IMR-90 (cell line): ENCODE results near the gene CAMTA2. TPM values are rescaled to one million over a fixed set of nuclear protein-coding genes. Genes with fewer than 3 reads are reported as not detected.

Experiments used
- ATAC-seq: fragments of 200-7000 bp; cut with Tn5 transposase; 2 replicates; pipeline ENCODE4 v1.9.1; 2020; ENCODE audit warnings: low read depth, mild to moderate bottlenecking, moderate library complexity
- BruUV-seq: library from RNA; stranded (reverse); fragments of 400-500 nt; replicated peaks from 2 replicates; lab custom pipeline; 2021; lab: Mats Ljungman, UMichigan
- CTCF ChIA-PET: fragments of 300-600 bp; formaldehyde crosslinking; extraction: SDS; loops from one replicate; lab custom pipeline; 2021; ENCODE audit warnings: antibody characterized with exemption; lab: Yijun Ruan, JAX
- POLR2A ChIA-PET: fragments of 300-600 bp; sonication (Branson Sonifier 250); formaldehyde crosslinking; loops from one replicate; lab custom pipeline; 2022; ENCODE audit warnings: antibody characterized with exemption; ENCODE audit not compliant: unreplicated experiment; lab: Charles Lee
- DNase-seq: peaks from one replicate; pipeline ENCODE4 v3.0.0; 2013
- H2AFZ ChIP-seq: replicated peaks from 2 replicates; pipeline ENCODE3; 2013; ENCODE audit warnings: low read length, mild to moderate bottlenecking; ENCODE audit not compliant: poor library complexity
- H2AK5ac ChIP-seq: 2 replicates; pipeline ENCODE4 v1.6.1; 2013; ENCODE audit warnings: low read depth, low read length, inconsistent platforms
- H2AK9ac ChIP-seq: replicated peaks from 2 replicates; pipeline ENCODE3; 2013; ENCODE audit warnings: mild to moderate bottlenecking, low read depth, low read length, moderate library complexity; ENCODE audit not compliant: poor library complexity
- H2BK120ac ChIP-seq: 2 replicates; pipeline ENCODE4 v1.6.1; 2013; ENCODE audit warnings: low read depth, low read length, inconsistent platforms
- H2BK15ac ChIP-seq: 3 replicates; pipeline ENCODE4 v1.6.1; 2013; ENCODE audit warnings: low read depth, low read length, inconsistent platforms
- H2BK20ac ChIP-seq: 2 replicates; pipeline ENCODE4 v1.6.1; 2013; ENCODE audit warnings: low read depth, mild to moderate bottlenecking, inconsistent platforms, low read length, moderate library complexity
- H2BK5ac ChIP-seq: 2 replicates; pipeline ENCODE4 v1.6.1; 2013; ENCODE audit warnings: mild to moderate bottlenecking, low read depth, low read length, inconsistent platforms; ENCODE audit not compliant: poor library complexity, severe bottlenecking
- H3K14ac ChIP-seq: replicated peaks from 2 replicates; pipeline ENCODE4 v1.6.1; 2013; ENCODE audit warnings: low read depth, low read length, inconsistent platforms
- H3K18ac ChIP-seq: 2 replicates; pipeline ENCODE4 v1.6.1; 2013; ENCODE audit warnings: low read depth, low read length, control low read depth
- H3K23ac ChIP-seq: 2 replicates; pipeline ENCODE4 v1.6.1; 2013; ENCODE audit warnings: low read depth, low read length, inconsistent platforms
- H3K27ac ChIP-seq: 2 replicates; pipeline ENCODE4 v1.5.1; 2013; ENCODE audit warnings: mild to moderate bottlenecking, control low read depth, low read length; ENCODE audit not compliant: insufficient read depth
- H3K27me3 ChIP-seq: 2 replicates; pipeline ENCODE4 v1.6.1; 2013; ENCODE audit warnings: low read length; ENCODE audit not compliant: control insufficient read depth, insufficient read depth
- H3K36me3 ChIP-seq: 2 replicates; pipeline ENCODE4 v1.6.1; 2013; ENCODE audit warnings: low read length, mixed read lengths; ENCODE audit not compliant: control insufficient read depth, insufficient read depth
- H3K4ac ChIP-seq: 2 replicates; pipeline ENCODE4 v1.6.1; 2013; ENCODE audit warnings: low read depth, low read length, inconsistent platforms
- H3K4me1 ChIP-seq: 2 replicates; pipeline ENCODE4 v1.6.1; 2013; ENCODE audit warnings: low read length, mixed read lengths; ENCODE audit not compliant: control insufficient read depth, insufficient read depth
- H3K4me2 ChIP-seq: 2 replicates; pipeline ENCODE4 v1.6.1; 2013; ENCODE audit warnings: low read depth, mild to moderate bottlenecking, control low read depth, low read length, moderate library complexity
- H3K4me3 ChIP-seq: 2 replicates; pipeline ENCODE4 v1.5.1; 2013; ENCODE audit warnings: low read depth, mild to moderate bottlenecking, control low read depth, low read length, moderate library complexity; ENCODE audit not compliant: insufficient read depth
- H3K56ac ChIP-seq: 2 replicates; pipeline ENCODE4 v1.6.1; 2013; ENCODE audit warnings: low read length, inconsistent platforms; ENCODE audit not compliant: insufficient read depth; ENCODE audit errors: extremely low read depth
- H3K79me1 ChIP-seq, 2 experiments: 2 replicates each; pipeline ENCODE4 v1.6.1; 2013; ENCODE audit warnings: low read length in 2 of 2, inconsistent platforms in 1 of 2, low read depth in 1 of 2
- H3K9ac ChIP-seq: 2 replicates; pipeline ENCODE4 v1.6.1; 2013; ENCODE audit warnings: low read depth, low read length, control low read depth
- H3K9me1 ChIP-seq: 2 replicates; pipeline ENCODE4 v1.6.1; 2013; ENCODE audit warnings: low read length, inconsistent platforms; ENCODE audit not compliant: insufficient read depth
- H3K9me3 ChIP-seq: 2 replicates; pipeline ENCODE4 v1.6.1; 2013; ENCODE audit warnings: low read length; ENCODE audit not compliant: control insufficient read depth, insufficient read depth
- H4K20me1 ChIP-seq: 2 replicates; pipeline ENCODE4 v1.6.1; 2013; ENCODE audit warnings: low read length, inconsistent platforms; ENCODE audit not compliant: insufficient read depth
- H4K5ac ChIP-seq: 2 replicates; pipeline ENCODE4 v1.6.1; 2013; ENCODE audit warnings: mild to moderate bottlenecking, low read depth, low read length, control low read depth
- H4K8ac ChIP-seq, 2 experiments: 2 replicates each; pipeline ENCODE4 v1.6.1; 2013; ENCODE audit warnings: low read depth in 2 of 2, low read length in 2 of 2, control low read depth in 1 of 2, inconsistent platforms in 1 of 2
- H4K91ac ChIP-seq: 2 replicates; pipeline ENCODE4 v1.6.1; 2013; ENCODE audit warnings: low read depth, low read length, inconsistent platforms; ENCODE audit not compliant: insufficient read depth
- BHLHE40 ChIP-seq: fragments of 150-350 bp; IDR thresholded peaks from 2 replicates; pipeline ENCODE4 v1.6.1; 2016; ENCODE audit warnings: mild to moderate bottlenecking, low read depth, low read length
- CEBPB ChIP-seq: IDR thresholded peaks from 2 replicates; pipeline ENCODE4 v1.6.1; 2012; ENCODE audit warnings: low read depth, low read length, improper control_type of control experiment
- FOS ChIP-seq: fragments of 150-350 bp; IDR thresholded peaks from 2 replicates; pipeline ENCODE4 v1.6.1; 2016; ENCODE audit warnings: low read depth, low read length
- MAFK ChIP-seq: IDR thresholded peaks from 2 replicates; pipeline ENCODE4 v1.6.1; 2012; ENCODE audit warnings: low read depth, low read length, improper control_type of control experiment
- MAZ ChIP-seq: IDR thresholded peaks from 2 replicates; pipeline ENCODE4 v1.6.1; 2012; ENCODE audit warnings: low read depth, mild to moderate bottlenecking, low read length, improper control_type of control experiment, moderate library complexity, borderline replicate concordance
- MXI1 ChIP-seq: IDR thresholded peaks from 2 replicates; pipeline ENCODE4 v1.6.1; 2012; ENCODE audit warnings: low read depth, mild to moderate bottlenecking, low read length, moderate library complexity, borderline replicate concordance
- RAD21 ChIP-seq: IDR thresholded peaks from 2 replicates; pipeline ENCODE4 v1.6.1; 2012; ENCODE audit warnings: low read length, improper control_type of control experiment
- RCOR1 ChIP-seq: IDR thresholded peaks from 2 replicates; pipeline ENCODE4 v1.6.1; 2012; ENCODE audit warnings: mild to moderate bottlenecking, low read length, improper control_type of control experiment; ENCODE audit not compliant: insufficient replicate concordance
- SMC3 ChIP-seq: fragments of 150-350 bp; IDR thresholded peaks from 2 replicates; pipeline ENCODE4 v1.6.1; 2016; ENCODE audit warnings: low read depth, mild to moderate bottlenecking, antibody characterized with exemption, low read length, moderate library complexity
- WGBS, 2 experiments: methylation state at CpG; one replicate each; pipeline versions ENCODE4 v1.1.5 to v1.1.7; 2013; ENCODE audit warnings: missing lambda C conversion rate in 2 of 2; ENCODE audit not compliant: insufficient read length in 1 of 2; ENCODE audit errors: extremely low coverage in 2 of 2; 5-methylcytosine and 5-hydroxymethylcytosine counted together
- dilution Hi-C: fragments of 300-500 bp; cut with HindIII; formaldehyde crosslinking; loops from one replicate; pipeline ENCODE4 v1.14.3; 2018; ENCODE audit warnings: low sequenced_read_pairs; ENCODE audit not compliant: unreplicated experiment
- in situ Hi-C: fragments of 300-500 bp; cut with MboI; formaldehyde crosslinking; loops from 3 replicates; pipeline ENCODE4 v1.14.3; 2019; ENCODE audit warnings: low sequenced_read_pairs, inconsistent platforms, mixed read lengths
- intact Hi-C: fragments of 100-400 bp; cut with micrococcal nuclease; formaldehyde crosslinking; loops from 2 replicates; pipeline ENCODE4 v1.10.0; 2022
- polyA plus RNA-seq, 3 experiments: library from polyadenylated mRNA; depleted of rRNA; stranded (reverse); fragments of >200 nt; gene quantifications; 2 replicates each; pipeline ENCODE4 v1.2.3, GENCODE V29; 2012; ENCODE audit warnings: low replicate concordance in 1 of 3
- total RNA-seq: library from RNA; depleted of rRNA; stranded (reverse); fragments of >200 nt; gene quantifications from 2 replicates; pipeline ENCODE4 v1.2.3, GENCODE V29; 2012
- TF ChIP-seq, protein P1 (sequence below): fragments of 150-350 bp; IDR thresholded peaks from 2 replicates; pipeline ENCODE4 v1.6.1; 2017; ENCODE audit warnings: mild to moderate bottlenecking, antibody characterized with exemption, low read length, low read depth

The CAMTA2 gene
- total and polyA plus RNA-seq, 2 of the 4 experiments (the other 2 are of a cell fraction): 1.4 to 54.7 TPM

DNA sequence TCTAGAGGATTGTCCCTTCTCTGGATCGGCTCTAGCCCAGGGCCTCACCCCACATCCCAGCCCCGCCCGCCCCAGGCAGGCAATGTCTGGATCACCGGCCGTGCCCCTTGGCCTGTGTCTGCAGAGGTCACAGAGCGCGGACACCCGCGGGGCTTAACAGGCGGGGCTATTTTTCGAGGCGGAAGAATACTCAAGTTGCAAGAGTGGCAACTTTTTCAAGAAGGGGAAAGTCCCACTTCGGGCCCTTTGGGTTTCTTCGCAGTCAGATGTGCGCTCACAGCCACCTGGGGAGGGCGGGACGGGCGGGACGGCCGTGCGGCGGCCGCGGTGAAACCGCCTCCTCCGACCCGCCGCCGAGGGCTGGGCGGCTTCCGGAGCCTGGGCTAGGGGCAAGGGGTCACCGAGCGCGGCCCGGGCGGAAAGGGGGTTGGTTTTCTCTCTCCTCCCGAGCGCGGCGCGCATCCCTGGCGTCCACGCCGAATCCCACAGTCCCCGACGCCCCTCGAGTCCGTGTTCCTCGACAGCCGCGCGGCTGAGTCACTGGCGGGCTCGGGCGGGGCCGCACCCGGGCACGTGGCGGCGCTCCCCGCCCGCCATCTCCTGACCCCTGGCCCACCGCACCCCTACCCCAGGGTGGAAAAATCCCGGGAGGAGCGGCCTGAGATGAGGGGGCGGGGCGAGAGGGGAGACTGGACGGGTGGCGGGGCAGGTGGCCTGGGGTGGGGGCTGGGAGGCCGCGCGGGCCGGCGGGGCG lies 38.0 kb downstream of the CAMTA2 start (continued):
- TF ChIP-seq MAFK (no peak), MAZ (peak; percentile 51; the same call in 1 of the 2 replicates)

DNA sequence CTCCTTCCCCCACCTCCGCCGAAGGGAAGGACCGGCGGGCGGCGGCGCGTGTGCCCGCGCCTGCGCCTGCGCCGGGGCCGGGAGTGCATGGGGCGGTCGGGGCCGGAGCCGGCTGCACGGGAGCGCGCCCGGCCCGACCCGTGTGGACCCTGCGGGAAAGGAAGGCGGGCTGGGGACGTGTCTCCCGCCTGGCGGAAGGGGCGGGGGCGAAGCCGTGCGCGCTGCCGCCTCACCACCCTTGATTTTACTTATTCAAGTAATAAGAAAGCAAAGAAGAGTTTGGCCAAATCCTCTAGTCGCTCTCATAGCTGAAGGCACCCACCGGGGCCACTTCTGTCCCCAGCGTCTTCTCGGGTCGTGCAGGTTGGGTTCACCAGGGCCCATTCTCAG lies 38.5 kb downstream of the CAMTA2 start:
- ATAC-seq (peak; percentile 62), DNase-seq (peak; percentile 89)
- H3K9ac ChIP-seq: peak overlapping the region; percentile 87
- peak overlapping the region; percentile 94; the same call in 1 of the 2 replicates for H2BK20ac ChIP-seq
- peak overlapping the region; percentile 97 for H3K4ac ChIP-seq
- TF ChIP-seq SMC3 (no peak), BHLHE40 (peak; percentile 41; the same call in 1 of the 2 replicates), FOS (no peak), RAD21 (no peak), RCOR1 (peak; percentile 37), MXI1 (0 out of 2 replicates have a peak, but pooled peaks have one; percentile 36), CEBPB (no peak)
- TF ChIP-seq, protein P1, sequence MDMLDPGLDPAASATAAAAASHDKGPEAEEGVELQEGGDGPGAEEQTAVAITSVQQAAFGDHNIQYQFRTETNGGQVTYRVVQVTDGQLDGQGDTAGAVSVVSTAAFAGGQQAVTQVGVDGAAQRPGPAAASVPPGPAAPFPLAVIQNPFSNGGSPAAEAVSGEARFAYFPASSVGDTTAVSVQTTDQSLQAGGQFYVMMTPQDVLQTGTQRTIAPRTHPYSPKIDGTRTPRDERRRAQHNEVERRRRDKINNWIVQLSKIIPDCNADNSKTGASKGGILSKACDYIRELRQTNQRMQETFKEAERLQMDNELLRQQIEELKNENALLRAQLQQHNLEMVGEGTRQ: peak; percentile 65
- H3K79me1 ChIP-seq: peaks cover 17 to 40% of the 10 kb centered on the region in 2 experiments; a peak in 3 of 4 replicates
- H3K23ac ChIP-seq: peak overlapping the region; percentile 94
- in situ Hi-C loops: no loop called here
- peak overlapping the region; percentile 91 for H3K27ac ChIP-seq
- H2BK15ac ChIP-seq: peak overlapping the region; percentile 91; the same call in 1 of the 3 replicates
- H3K14ac ChIP-seq: peak overlapping the region; percentile 98
- peaks cover 26% of the 10 kb centered on the region for H3K36me3 ChIP-seq
- H3K4me3 ChIP-seq: peak overlapping the region; percentile 98
- H3K27me3 ChIP-seq: no peaks in the 10 kb centered on the region
- ChIA-PET CTCF (no interaction called here), POLR2A (interaction anchor here (0.6 to 3.5 kb wide), 6 partner anchors 8 to 392 kb away, joined by 3 to 19 read pairs (median 6); partner anchors contain the start of genes KIF1C and SPAG7)
- H4K91ac ChIP-seq: peak overlapping the region; percentile 91
- H2AFZ ChIP-seq: peak overlapping the region; percentile 85
- peak overlapping the region; percentile 71 for H3K18ac ChIP-seq
- intact Hi-C loops: loop anchor here (1.0 kb wide), 2 partner anchors 18 to 38 kb away; partner anchors contain the start of genes CAMTA2 and SPAG7
- H2AK9ac ChIP-seq: peak overlapping the region; percentile 96
- peak overlapping the region; percentile 79 for H2AK5ac ChIP-seq
- BruUV-seq: no TSS peak
- peak overlapping the region; percentile 95 for H3K56ac ChIP-seq
- H3K4me1 ChIP-seq: peaks cover 38% of the 10 kb centered on the region
- H4K5ac ChIP-seq: peak overlapping the region; percentile 61
- dilution Hi-C loops: no loop called here
- peak overlapping the region; percentile 95 for H2BK120ac ChIP-seq
- H3K9me1 ChIP-seq: peaks cover 27% of the 10 kb centered on the region; the same call in 1 of the 2 replicates
- peak overlapping the region; percentile 62 to 99 for H4K8ac ChIP-seq
- H3K9me3 ChIP-seq: no peaks in the 10 kb centered on the region
- 0% methylated on average over 2 of the region's 40 CpGs; no CpG with 5 or more reads in 1 of the 2 experiments for WGBS, 2 experiments
- peak overlapping the region; percentile 90 for H2BK5ac ChIP-seq
- peaks cover 46% of the 10 kb centered on the region for H4K20me1 ChIP-seq
- peak overlapping the region; percentile 88 for H3K4me2 ChIP-seq
